HG03442 (cell line): ENCODE measurements around the gene PDZD11.
"Not testable (repeated sequence)": the region's sequence is repeated elsewhere in the genome, so short reads cannot be mapped to it uniquely, and the experiment has no call there.

Experiments used
- ATAC-seq: cut with Tn5 transposase; IDR thresholded peaks from one replicate; pipeline ENCODE4 v1.9.1; 2021; ENCODE audit warnings: mild to moderate bottlenecking, moderate library complexity; ENCODE audit not compliant: unreplicated experiment

The PDZD11 gene

DNA sequence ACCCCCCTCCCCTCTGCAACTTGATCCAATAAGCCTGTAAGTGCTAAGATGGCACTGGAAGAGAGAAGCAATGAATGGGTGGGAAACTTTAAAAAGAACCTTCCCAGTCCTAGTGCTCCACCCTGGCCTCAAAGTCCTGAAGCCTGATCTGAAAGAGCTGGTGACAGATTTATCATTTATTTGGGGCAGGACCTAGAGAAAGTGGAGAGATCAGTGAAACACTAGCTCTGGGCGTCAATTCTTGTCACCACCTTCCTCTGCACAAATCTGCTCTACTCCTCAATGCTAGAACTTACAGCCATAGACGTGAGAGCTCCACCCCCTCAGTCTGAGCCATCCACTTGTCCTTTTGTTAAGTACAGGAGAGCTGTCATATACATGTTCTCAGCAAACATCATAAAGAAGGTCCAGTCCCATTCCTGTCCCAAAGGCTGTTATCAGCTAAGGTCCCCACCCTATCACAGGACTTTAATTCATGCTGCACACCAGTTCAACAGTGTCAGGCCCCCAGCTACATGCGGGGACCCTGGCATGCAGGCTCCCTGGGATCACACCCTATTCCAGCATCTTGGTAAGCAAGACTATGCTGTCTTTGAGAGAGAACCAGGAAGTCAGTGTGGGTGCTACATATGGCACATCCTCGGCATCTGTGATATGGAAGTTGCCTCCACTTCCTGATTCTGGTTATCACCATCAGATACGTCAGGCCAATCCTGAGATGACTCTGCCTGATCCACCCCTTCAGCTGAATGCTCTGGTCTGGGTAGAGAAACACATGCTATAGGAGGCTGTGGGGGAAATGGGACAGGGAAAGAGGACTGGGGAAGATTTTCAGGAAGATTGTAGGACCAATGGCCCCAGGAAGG lies 32.1 kb downstream of the PDZD11 start:
- no peak for ATAC-seq

GRCh38 chrX:70255452-70255851 lies 34.3 kb downstream of the PDZD11 start:
- no peak for ATAC-seq

DNA sequence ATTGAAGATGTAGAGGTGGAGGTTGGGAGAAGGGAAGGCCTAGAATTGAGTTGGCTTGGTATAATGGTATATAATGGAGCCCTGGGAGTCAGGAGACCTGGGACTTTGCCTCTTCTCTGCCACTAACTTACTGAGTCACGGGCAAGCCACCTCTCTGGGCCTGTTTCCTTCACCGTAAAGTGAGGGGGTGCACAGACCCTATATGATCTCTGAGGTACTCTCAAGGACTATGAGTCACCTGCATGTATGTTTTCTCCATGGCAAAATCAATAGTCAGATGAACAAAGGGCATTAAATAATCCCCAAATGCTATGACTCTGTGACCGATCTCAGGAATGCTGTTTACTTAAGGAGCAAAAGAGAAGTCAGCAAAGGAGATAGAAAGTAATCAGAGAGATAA lies 34.8 kb downstream of the PDZD11 start:
- no peak for ATAC-seq

- ATAC-seq, result no peak
Observed at GRCh38 chrX:70254063-70254400, 35.7 kb downstream of the PDZD11 start.

DNA sequence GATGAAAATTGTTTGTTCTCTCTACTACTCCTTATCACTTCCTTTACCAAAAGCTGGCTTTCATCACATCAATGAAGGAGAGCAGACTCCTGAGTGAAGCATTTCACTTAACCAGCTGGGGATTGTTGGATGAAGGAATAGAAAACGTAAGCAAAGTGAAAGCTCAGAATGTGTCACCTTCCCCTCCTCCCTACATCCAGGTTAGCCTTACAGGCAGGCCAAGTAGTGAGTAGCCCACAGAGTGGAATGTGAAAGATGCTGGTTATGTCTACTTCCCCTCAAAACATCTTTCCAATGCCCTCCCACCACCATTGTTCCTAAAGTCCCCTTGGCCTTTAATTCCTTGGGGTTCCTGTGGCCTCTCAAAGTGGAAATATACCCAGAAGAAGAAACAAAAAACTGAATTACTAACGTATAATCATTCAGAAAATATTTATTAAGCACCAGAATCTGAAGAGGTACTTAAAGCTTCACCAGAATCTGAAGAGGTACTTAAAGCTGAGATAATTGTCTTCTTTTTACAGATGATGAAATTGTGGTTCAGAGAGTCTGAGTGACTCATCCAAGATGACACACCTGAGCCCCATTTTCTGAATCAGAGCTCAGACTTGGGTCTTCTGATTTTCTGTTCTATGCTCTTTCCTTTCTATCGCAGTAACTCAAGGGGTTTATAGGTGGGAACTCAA lies 36.2 kb downstream of the PDZD11 start:
- no peak for ATAC-seq

GRCh38 chrX:70252491-70252890 lies 37.2 kb downstream of the PDZD11 start:
- no peak for ATAC-seq

- no peak for ATAC-seq
Observed at GRCh38 chrX:70247252-70247651, 42.5 kb downstream of the PDZD11 start.

DNA sequence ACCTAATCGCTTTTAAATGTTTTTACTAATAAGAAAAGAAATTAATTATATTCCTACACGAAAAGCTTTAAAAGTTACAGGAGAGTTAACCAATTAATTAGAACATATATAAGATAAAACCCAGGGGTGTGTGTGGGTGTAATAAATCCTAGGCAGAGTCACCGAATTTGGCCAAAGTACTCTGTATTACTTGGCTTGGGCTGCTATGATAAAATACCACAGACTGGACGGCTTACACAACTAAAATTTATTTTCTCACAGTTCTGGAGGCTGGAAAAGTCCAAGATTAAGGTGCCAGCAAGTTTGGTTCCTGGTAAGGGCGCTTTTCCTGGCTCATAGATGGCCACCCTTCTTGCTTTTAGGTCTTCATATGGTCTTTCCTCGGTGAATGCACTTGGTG lies 44.8 kb downstream of the PDZD11 start:
- no peak for ATAC-seq

- ATAC-seq, result not testable (repeated sequence)
Observed at GRCh38 chrX:70243601-70244000, 46.1 kb downstream of the PDZD11 start.

DNA sequence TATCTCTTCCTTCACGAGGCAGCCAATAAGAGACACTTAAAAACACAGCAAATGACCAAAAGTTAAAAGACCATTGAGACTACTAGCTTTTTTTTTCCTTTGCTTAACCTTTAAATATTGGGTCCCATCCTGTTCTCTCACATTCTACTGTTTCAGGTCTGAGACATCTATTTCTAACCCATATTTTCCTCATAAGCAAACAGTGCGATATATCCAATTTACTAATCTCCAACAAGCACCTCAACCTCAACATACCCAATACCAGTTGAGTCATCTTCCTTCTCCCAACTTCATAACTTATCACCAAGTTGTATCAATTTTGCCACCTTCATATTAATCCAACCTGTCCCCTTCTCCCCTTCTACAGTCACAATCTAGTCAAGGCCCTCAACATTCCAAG lies 48.2 kb downstream of the PDZD11 start:
- ATAC-seq, result no peak

DNA sequence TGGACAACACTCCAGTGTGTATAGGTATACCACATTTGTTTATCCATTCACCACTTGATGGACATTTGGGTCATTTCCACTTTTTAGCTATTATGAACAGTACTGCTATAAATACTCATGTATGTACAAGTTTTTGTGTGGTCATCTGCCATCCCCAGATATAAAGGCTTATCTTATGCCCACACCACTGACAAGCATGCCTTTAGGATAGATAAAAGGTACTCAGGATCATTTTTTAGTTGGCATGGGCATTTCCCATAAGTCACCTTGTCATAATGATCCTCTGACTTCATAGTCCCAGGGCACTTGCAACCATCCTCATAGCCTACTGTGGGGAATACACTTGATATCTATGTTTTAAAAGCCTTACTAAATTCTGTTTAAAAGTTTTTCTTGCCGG lies 49.0 kb downstream of the PDZD11 start:
- no peak for ATAC-seq
